WTC11 (cell line): ENCODE data around the gene COL5A3. TPM values are rescaled to one million over a fixed set of nuclear protein-coding genes. Genes with fewer than 3 reads are reported as not detected.

Source experiments
- ATAC-seq: fragments of 200-7000 bp; cut with Tn5 transposase; 2 replicates; pipeline ENCODE4 v1.10.0; 2021; ENCODE audit warnings: mild to moderate bottlenecking, moderate library complexity
- CTCF ChIA-PET: fragments of 300-600 bp; sonication (Branson Sonifier 250); formaldehyde crosslinking; loops from one replicate; lab custom pipeline; 2021; ENCODE audit warnings: antibody characterized with exemption; lab: Charles Lee
- POLR2A ChIA-PET: fragments of 350-600 bp; sonication (Branson Sonifier 250); formaldehyde crosslinking; loops from one replicate; lab custom pipeline; 2021; ENCODE audit warnings: antibody characterized with exemption; lab: Charles Lee
- DNase-seq: peaks from one replicate; pipeline ENCODE4 v3.0.0; 2021; ENCODE audit warnings: low spot score
- H3K27ac Mint-ChIP-seq: 2 replicates; pipeline ENCODE4 v1.8.0; 2021; ENCODE audit warnings: mixed read lengths
- H3K27me3 Mint-ChIP-seq: 2 replicates; pipeline ENCODE4 v1.8.0; 2021; ENCODE audit warnings: low read depth, mild to moderate bottlenecking, moderate library complexity, mixed read lengths
- H3K36me3 Mint-ChIP-seq: 2 replicates; pipeline ENCODE4 v1.8.0; 2021; ENCODE audit warnings: mixed read lengths
- H3K4me1 Mint-ChIP-seq: 2 replicates; pipeline ENCODE4 v1.8.0; 2022; ENCODE audit warnings: mixed read lengths
- H3K4me3 Mint-ChIP-seq: 2 replicates; pipeline ENCODE4 v1.8.0; 2021; ENCODE audit warnings: mild to moderate bottlenecking, moderate library complexity, mixed read lengths
- H3K9me3 Mint-ChIP-seq: 2 replicates; pipeline ENCODE4 v1.8.0; 2021; ENCODE audit warnings: mixed read lengths
- AR ChIP-seq: fragments of 250-450 bp; sonication (Bioruptor Pico); IDR thresholded peaks from 2 replicates; pipeline ENCODE4 v1.9.0; 2021; ENCODE audit warnings: mild to moderate bottlenecking
- CBFB ChIP-seq: sonication (generic); formaldehyde crosslinking; IDR thresholded peaks from 2 replicates; pipeline ENCODE4 v1.8.1; 2022; ENCODE audit warnings: mild to moderate bottlenecking, low read depth, missing genetic modification reagents
- E2F5 ChIP-seq: sonication (generic); formaldehyde crosslinking; IDR thresholded peaks from 2 replicates; pipeline ENCODE4 v1.8.1; 2022; ENCODE audit warnings: mild to moderate bottlenecking, moderate library complexity, missing genetic modification reagents
- FOXK1 ChIP-seq: sonication (generic); formaldehyde crosslinking; IDR thresholded peaks from 2 replicates; pipeline ENCODE4 v1.8.0; 2022; ENCODE audit warnings: mild to moderate bottlenecking, moderate library complexity, missing genetic modification reagents
- FOXP4 ChIP-seq: sonication (generic); formaldehyde crosslinking; IDR thresholded peaks from 2 replicates; pipeline ENCODE4 v1.8.0; 2022; ENCODE audit warnings: mild to moderate bottlenecking, missing genetic modification reagents
- GRHL2 ChIP-seq: fragments of 250-450 bp; sonication (Bioruptor Pico); IDR thresholded peaks from 2 replicates; pipeline ENCODE4 v1.8.0; 2022; ENCODE audit warnings: mild to moderate bottlenecking, moderate library complexity; ENCODE audit not compliant: insufficient replicate concordance, severe bottlenecking
- GTF2I ChIP-seq: fragments of 250-450 bp; sonication (Bioruptor Pico); conservative IDR thresholded peaks from 2 replicates; pipeline ENCODE4 v1.4.0; 2021; ENCODE audit warnings: mild to moderate bottlenecking
- IRF2 ChIP-seq: sonication (generic); formaldehyde crosslinking; IDR thresholded peaks from 2 replicates; pipeline ENCODE4 v1.8.0; 2022; ENCODE audit warnings: low read depth, missing genetic modification reagents, borderline replicate concordance
- JAZF1 ChIP-seq: fragments of 250-450 bp; sonication (Bioruptor Pico); IDR thresholded peaks from 2 replicates; pipeline ENCODE4 v1.9.0; 2021; ENCODE audit warnings: moderate library complexity, mild to moderate bottlenecking, inconsistent platforms
- MYBL2 ChIP-seq: sonication (generic); formaldehyde crosslinking; IDR thresholded peaks from 2 replicates; pipeline ENCODE4 v1.8.1; 2023; ENCODE audit warnings: mild to moderate bottlenecking, moderate library complexity, missing genetic modification reagents
- RELA ChIP-seq: sonication (generic); formaldehyde crosslinking; IDR thresholded peaks from 2 replicates; pipeline ENCODE4 v1.8.1; 2022; ENCODE audit warnings: missing genetic modification reagents, mild to moderate bottlenecking, borderline replicate concordance
- SOX15 ChIP-seq: fragments of 250-450 bp; sonication (Bioruptor Pico); IDR thresholded peaks from 2 replicates; pipeline ENCODE4 v1.9.0; 2021; ENCODE audit warnings: mild to moderate bottlenecking
- TEAD1 ChIP-seq: sonication (generic); formaldehyde crosslinking; IDR thresholded peaks from 2 replicates; pipeline ENCODE4 v1.8.0; 2022; ENCODE audit warnings: mild to moderate bottlenecking, missing genetic modification reagents
- ZNF121 ChIP-seq: sonication (generic); formaldehyde crosslinking; IDR thresholded peaks from 2 replicates; pipeline ENCODE4 v1.8.0; 2023; ENCODE audit warnings: missing genetic modification reagents
- ZNF138 ChIP-seq: sonication (generic); formaldehyde crosslinking; conservative IDR thresholded peaks from 2 replicates; pipeline ENCODE4 v1.8.1; 2022; ENCODE audit warnings: mild to moderate bottlenecking, moderate library complexity, missing genetic modification reagents
- ZNF232 ChIP-seq: sonication (generic); formaldehyde crosslinking; IDR thresholded peaks from 2 replicates; pipeline ENCODE4 v1.8.0; 2022; ENCODE audit warnings: mild to moderate bottlenecking, missing genetic modification reagents
- total RNA-seq: library from RNA; stranded (reverse); gene quantifications from 3 replicates; pipeline ENCODE4 v1.2.3, GENCODE V29; 2021
- TF ChIP-seq, protein P1 (sequence below): sonication (generic); formaldehyde crosslinking; IDR thresholded peaks from 2 replicates; pipeline ENCODE4 v1.8.1; 2023; ENCODE audit warnings: mild to moderate bottlenecking, missing genetic modification reagents, borderline replicate concordance
- TF ChIP-seq, protein P2 (sequence below): sonication (generic); formaldehyde crosslinking; conservative IDR thresholded peaks from 2 replicates; pipeline ENCODE4 v1.8.1; 2023; ENCODE audit warnings: mild to moderate bottlenecking, low read depth, missing genetic modification reagents, moderate library complexity
- TF ChIP-seq, protein P3 (sequence below): sonication (generic); formaldehyde crosslinking; IDR thresholded peaks from 2 replicates; pipeline ENCODE4 v1.8.1; 2022; ENCODE audit warnings: mild to moderate bottlenecking, missing genetic modification reagents, moderate library complexity, borderline replicate concordance

Gene COL5A3
- total RNA-seq, 1 experiment from 2014 or later, result 0.81 TPM

DNA sequence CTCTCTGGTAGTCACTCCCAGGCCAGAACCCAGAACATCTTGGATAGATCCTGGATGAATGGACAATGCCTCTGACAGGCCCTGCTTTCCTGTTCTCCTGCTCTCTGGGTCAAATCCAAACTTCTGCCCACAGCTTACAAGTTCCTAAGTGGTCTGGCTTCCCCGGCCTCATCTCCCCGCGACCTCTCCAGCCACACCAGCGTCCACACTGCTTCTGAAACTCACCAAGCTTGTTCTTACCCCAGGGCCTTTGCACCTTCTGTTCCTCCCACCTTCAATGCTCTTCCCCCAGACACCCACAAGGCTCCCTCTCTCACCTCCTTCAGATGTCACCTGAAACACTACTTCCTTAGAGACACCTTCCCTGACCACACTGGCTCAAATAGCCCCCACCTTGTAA lies 77.5 kb downstream of the COL5A3 start (continued):
- TF ChIP-seq, protein P1, sequence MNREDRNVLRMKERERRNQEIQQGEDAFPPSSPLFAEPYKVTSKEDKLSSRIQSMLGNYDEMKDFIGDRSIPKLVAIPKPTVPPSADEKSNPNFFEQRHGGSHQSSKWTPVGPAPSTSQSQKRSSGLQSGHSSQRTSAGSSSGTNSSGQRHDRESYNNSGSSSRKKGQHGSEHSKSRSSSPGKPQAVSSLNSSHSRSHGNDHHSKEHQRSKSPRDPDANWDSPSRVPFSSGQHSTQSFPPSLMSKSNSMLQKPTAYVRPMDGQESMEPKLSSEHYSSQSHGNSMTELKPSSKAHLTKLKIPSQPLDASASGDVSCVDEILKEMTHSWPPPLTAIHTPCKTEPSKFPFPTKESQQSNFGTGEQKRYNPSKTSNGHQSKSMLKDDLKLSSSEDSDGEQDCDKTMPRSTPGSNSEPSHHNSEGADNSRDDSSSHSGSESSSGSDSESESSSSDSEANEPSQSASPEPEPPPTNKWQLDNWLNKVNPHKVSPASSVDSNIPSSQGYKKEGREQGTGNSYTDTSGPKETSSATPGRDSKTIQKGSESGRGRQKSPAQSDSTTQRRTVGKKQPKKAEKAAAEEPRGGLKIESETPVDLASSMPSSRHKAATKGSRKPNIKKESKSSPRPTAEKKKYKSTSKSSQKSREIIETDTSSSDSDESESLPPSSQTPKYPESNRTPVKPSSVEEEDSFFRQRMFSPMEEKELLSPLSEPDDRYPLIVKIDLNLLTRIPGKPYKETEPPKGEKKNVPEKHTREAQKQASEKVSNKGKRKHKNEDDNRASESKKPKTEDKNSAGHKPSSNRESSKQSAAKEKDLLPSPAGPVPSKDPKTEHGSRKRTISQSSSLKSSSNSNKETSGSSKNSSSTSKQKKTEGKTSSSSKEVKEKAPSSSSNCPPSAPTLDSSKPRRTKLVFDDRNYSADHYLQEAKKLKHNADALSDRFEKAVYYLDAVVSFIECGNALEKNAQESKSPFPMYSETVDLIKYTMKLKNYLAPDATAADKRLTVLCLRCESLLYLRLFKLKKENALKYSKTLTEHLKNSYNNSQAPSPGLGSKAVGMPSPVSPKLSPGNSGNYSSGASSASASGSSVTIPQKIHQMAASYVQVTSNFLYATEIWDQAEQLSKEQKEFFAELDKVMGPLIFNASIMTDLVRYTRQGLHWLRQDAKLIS (CRISPR knock-in tag), result no peak
- TF ChIP-seq RELA (CRISPR knock-in tag), result no peak
- TF ChIP-seq, protein P2, sequence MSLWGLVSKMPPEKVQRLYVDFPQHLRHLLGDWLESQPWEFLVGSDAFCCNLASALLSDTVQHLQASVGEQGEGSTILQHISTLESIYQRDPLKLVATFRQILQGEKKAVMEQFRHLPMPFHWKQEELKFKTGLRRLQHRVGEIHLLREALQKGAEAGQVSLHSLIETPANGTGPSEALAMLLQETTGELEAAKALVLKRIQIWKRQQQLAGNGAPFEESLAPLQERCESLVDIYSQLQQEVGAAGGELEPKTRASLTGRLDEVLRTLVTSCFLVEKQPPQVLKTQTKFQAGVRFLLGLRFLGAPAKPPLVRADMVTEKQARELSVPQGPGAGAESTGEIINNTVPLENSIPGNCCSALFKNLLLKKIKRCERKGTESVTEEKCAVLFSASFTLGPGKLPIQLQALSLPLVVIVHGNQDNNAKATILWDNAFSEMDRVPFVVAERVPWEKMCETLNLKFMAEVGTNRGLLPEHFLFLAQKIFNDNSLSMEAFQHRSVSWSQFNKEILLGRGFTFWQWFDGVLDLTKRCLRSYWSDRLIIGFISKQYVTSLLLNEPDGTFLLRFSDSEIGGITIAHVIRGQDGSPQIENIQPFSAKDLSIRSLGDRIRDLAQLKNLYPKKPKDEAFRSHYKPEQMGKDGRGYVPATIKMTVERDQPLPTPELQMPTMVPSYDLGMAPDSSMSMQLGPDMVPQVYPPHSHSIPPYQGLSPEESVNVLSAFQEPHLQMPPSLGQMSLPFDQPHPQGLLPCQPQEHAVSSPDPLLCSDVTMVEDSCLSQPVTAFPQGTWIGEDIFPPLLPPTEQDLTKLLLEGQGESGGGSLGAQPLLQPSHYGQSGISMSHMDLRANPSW (CRISPR knock-in tag), result no peak
- TF ChIP-seq GTF2I (CRISPR knock-in tag), result no peak
- TF ChIP-seq ZNF138 (CRISPR knock-in tag), result no peak

DNA sequence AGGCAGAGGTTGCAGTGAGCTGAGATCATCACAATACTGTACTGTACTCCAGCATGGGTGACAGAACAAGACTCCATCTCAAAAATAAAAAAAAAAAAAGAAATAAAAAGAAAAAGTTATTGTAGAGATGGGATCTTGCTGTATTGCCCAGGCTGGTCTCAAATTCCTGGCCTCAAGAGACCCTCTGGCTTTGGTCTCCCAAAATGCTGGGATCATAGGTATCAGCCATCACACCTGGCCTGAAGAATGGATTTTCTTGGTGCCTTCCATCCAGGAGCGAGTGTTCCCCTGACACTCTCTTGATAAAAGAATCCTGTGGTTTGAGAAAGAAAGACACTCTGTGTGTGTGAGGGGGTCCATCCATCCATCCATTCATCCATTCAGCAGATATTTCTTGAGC lies 78.7 kb downstream of the COL5A3 start:
- no peak for DNase-seq
- Mint-ChIP-seq H3K27ac (no peak overlapping the region), H3K36me3 (peaks cover 14% of the 10 kb centered on the region), H3K9me3 (no peaks in the 10 kb centered on the region), H3K27me3 (no peaks in the 10 kb centered on the region), H3K4me3 (no peak overlapping the region), H3K4me1 (peaks cover 13% of the 10 kb centered on the region)
- no peak for ATAC-seq
- POLR2A ChIA-PET, result no interaction called here
- TF ChIP-seq JAZF1 (CRISPR knock-in tag) (no peak), ZNF138 (CRISPR knock-in tag) (no peak), FOXK1 (CRISPR knock-in tag) (no peak), GRHL2 (CRISPR knock-in tag) (no peak), ZNF121 (peak; percentile 65; the same call in 1 of the 2 replicates)
- CTCF ChIA-PET, result interaction anchor here (0.7 to 5.2 kb wide), 17 partner anchors 10 to 319 kb away, joined by 3 to 75 read pairs (median 4); partner anchors contain the start of gene COL5A3

DNA sequence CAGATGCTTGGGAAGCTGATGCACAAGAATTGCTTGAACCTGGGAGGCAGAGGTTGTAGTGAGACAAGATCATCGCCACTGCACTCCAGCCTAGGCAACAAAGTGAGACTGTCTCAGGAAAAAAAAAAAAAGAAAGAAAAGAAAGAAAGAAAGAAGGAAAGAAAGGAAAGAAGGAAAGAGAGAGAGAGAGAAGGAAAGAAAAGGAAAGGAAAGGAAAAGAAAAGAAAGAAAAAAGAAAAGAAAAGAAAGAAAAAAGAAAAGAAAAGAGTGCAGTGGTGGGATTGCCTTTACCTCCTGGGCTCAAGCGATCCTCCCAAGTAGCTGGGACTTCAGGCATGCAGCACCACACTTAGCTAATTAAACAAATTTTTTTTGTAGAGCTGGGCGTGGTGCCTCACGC lies 86.9 kb downstream of the COL5A3 start:
- H3K4me1 Mint-ChIP-seq, result 0 out of 2 replicates have a peak, but pooled peaks cover under 1% of the 10 kb centered on the region
- H3K9me3 Mint-ChIP-seq, result no peaks in the 10 kb centered on the region; the same call in 1 of the 2 replicates
- DNase-seq, result no peak
- no peak for ATAC-seq
- no peak overlapping the region for H3K4me3 Mint-ChIP-seq
- ChIA-PET POLR2A (no interaction called here), CTCF (interaction anchor here (0.9 to 1.7 kb wide), 2 partner anchors 104 to 190 kb away, joined by 4 to 5 read pairs; no protein-coding TSS in a partner anchor)
- no peaks in the 10 kb centered on the region for H3K27me3 Mint-ChIP-seq
- H3K27ac Mint-ChIP-seq, result no peak overlapping the region
- H3K36me3 Mint-ChIP-seq, result peaks cover 26% of the 10 kb centered on the region
- TF ChIP-seq FOXP4 (CRISPR knock-in tag) (no peak), MYBL2 (CRISPR knock-in tag) (no peak), GTF2I (CRISPR knock-in tag) (no peak), AR (CRISPR knock-in tag) (no peak), IRF2 (CRISPR knock-in tag) (no peak), CBFB (no peak), TEAD1 (CRISPR knock-in tag) (no peak), E2F5 (CRISPR knock-in tag) (no peak), ZNF232 (CRISPR knock-in tag) (no peak), SOX15 (CRISPR knock-in tag) (no peak)
- TF ChIP-seq, protein P3, sequence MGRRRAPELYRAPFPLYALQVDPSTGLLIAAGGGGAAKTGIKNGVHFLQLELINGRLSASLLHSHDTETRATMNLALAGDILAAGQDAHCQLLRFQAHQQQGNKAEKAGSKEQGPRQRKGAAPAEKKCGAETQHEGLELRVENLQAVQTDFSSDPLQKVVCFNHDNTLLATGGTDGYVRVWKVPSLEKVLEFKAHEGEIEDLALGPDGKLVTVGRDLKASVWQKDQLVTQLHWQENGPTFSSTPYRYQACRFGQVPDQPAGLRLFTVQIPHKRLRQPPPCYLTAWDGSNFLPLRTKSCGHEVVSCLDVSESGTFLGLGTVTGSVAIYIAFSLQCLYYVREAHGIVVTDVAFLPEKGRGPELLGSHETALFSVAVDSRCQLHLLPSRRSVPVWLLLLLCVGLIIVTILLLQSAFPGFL (CRISPR knock-in tag), result no peak
